ENCODE results near the gene SUDS3. TPM values are rescaled to one million over a fixed set of nuclear protein-coding genes. Genes with fewer than 3 reads are reported as not detected.

SUDS3 gene
- total and polyA plus RNA-seq, 2 donors (not counting 1 experiment from before 2014, with no cell fraction given): 12.1 to 53.9 TPM

DNA sequence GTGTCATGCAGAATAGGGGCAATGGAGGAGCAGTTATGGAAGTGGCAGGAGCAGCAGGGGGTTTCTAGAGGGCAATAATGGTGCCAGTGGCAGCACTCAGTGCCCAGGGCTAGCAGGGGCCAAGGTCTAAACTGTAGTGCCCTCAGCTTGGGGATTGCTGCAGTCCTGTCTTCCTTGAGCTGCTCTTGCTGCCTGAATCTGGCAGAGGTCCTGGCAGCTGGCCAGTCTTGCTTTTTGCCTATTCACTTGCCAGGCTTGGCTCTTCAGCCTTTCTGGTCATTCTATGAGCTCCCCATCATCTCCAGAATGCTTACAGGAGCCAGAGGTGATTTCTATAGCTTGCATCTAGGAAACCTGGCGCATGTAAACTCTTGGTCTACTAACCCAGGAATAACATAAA, 72.0 kb downstream of the SUDS3 start:
- Histone ChIP-seq H3K4me1 (ENCODE audit: control insufficient read depth in 2 of 2, insufficient read depth in 2 of 2, low read length in 2 of 2) (no peaks in the 10 kb centered on the region), H3K36me3 (replicated peaks in 1 of 2; ENCODE audit: control extremely low read depth in 1 of 2, control insufficient read depth in 1 of 2, extremely low read depth in 1 of 2, insufficient read depth in 2 of 2, low read length in 1 of 2) (no peaks in the 10 kb centered on the region), H3K9ac (ENCODE audit: low read length) (no peak overlapping the region), H3K4me2 (replicated peaks; ENCODE audit: low read depth, low read length, poor library complexity, severe bottlenecking) (no peak overlapping the region), H3K9me3 (ENCODE audit: control extremely low read depth in 1 of 3, control insufficient read depth in 2 of 3, insufficient read depth in 1 of 3, low read length in 2 of 3) (peaks cover 0 to 3% (median 0%) of the 10 kb centered on the region in 3 donors), H3K27ac (ENCODE audit: low read length in 2 of 2) (no peak overlapping the region), H3K27me3 (replicated peaks in 1 of 4; ENCODE audit: control extremely low read depth in 1 of 4, control insufficient read depth in 3 of 4, insufficient read depth in 4 of 4, low read length in 3 of 4) (peaks cover 0 to 7% (median 0%) of the 10 kb centered on the region in 4 experiments), H3K79me2 (ENCODE audit: control insufficient read depth, insufficient read depth, low read length) (no peaks in the 10 kb centered on the region), H2AFZ (ENCODE audit: insufficient read depth, low read depth, low read length, poor library complexity, severe bottlenecking) (no peak overlapping the region), H4K20me1 (ENCODE audit: control insufficient read depth, insufficient read depth, low read length, poor library complexity, severe bottlenecking) (no peaks in the 10 kb centered on the region), H3K4me3 (ENCODE audit: control extremely low read depth in 1 of 5, extremely low read depth in 1 of 5, insufficient read depth in 1 of 5, low read depth in 2 of 5, low read length in 4 of 5) (no peak overlapping the region)
- intact Hi-C loops (cut with micrococcal nuclease): no loop called here
- Mint-ChIP-seq H3K27me3 (peaks cover 28% of the 10 kb centered on the region), H3K4me1 (no peaks in the 10 kb centered on the region), H3K9me3 (ENCODE audit: insufficient read depth) (peaks cover 2% of the 10 kb centered on the region), H3K4me3 (no peak overlapping the region), H3K27ac (no peak overlapping the region)
- TF ChIP-seq EZH2 (IDR thresholded peaks at IDR 0.05; ENCODE audit: borderline replicate concordance, insufficient read depth, low read depth, low read length, poor library complexity, severe bottlenecking): no peak
- TF ChIP-seq, protein P1, sequence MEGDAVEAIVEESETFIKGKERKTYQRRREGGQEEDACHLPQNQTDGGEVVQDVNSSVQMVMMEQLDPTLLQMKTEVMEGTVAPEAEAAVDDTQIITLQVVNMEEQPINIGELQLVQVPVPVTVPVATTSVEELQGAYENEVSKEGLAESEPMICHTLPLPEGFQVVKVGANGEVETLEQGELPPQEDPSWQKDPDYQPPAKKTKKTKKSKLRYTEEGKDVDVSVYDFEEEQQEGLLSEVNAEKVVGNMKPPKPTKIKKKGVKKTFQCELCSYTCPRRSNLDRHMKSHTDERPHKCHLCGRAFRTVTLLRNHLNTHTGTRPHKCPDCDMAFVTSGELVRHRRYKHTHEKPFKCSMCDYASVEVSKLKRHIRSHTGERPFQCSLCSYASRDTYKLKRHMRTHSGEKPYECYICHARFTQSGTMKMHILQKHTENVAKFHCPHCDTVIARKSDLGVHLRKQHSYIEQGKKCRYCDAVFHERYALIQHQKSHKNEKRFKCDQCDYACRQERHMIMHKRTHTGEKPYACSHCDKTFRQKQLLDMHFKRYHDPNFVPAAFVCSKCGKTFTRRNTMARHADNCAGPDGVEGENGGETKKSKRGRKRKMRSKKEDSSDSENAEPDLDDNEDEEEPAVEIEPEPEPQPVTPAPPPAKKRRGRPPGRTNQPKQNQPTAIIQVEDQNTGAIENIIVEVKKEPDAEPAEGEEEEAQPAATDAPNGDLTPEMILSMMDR (IDR thresholded peaks at IDR 0.05): no peak
- CTCF ChIA-PET: no interaction called here
- no peak for DNase-seq
- no CpG with 5 or more reads among the region's 1 CpG for WGBS (ENCODE audit: insufficient coverage)
- no peak for ATAC-seq (ENCODE audit: low read depth)
- POLR2A ChIA-PET: no interaction called here

GRCh38 chr12:118455327-118455726, 79.0 kb downstream of the SUDS3 start:
- Mint-ChIP-seq H3K4me1 (no peaks in the 10 kb centered on the region), H3K27me3 (peaks cover 20% of the 10 kb centered on the region), H3K27ac (no peak overlapping the region), H3K4me3 (no peak overlapping the region), H3K9me3 (ENCODE audit: insufficient read depth) (no peaks in the 10 kb centered on the region)
- DNase-seq (no peak), ATAC-seq (ENCODE audit: low read depth) (no peak)
- intact Hi-C loops (cut with micrococcal nuclease): no loop called here
- Histone ChIP-seq H3K27me3 (replicated peaks in 1 of 4; ENCODE audit: control extremely low read depth in 1 of 4, control insufficient read depth in 3 of 4, insufficient read depth in 4 of 4, low read length in 3 of 4) (peaks cover 0 to 3% (median 0%) of the 10 kb centered on the region in 4 experiments), H3K79me2 (ENCODE audit: control insufficient read depth, insufficient read depth, low read length) (no peaks in the 10 kb centered on the region), H3K9ac (ENCODE audit: low read length) (no peak overlapping the region), H3K4me2 (replicated peaks; ENCODE audit: low read depth, low read length, poor library complexity, severe bottlenecking) (no peak overlapping the region), H3K4me1 (ENCODE audit: control insufficient read depth in 2 of 2, insufficient read depth in 2 of 2, low read length in 2 of 2) (no peaks in the 10 kb centered on the region), H3K9me3 (ENCODE audit: control extremely low read depth in 1 of 3, control insufficient read depth in 2 of 3, insufficient read depth in 1 of 3, low read length in 2 of 3) (no peaks in the 10 kb centered on the region), H3K27ac (ENCODE audit: low read length in 2 of 2) (no peak overlapping the region), H3K4me3 (ENCODE audit: control extremely low read depth in 1 of 5, extremely low read depth in 1 of 5, insufficient read depth in 1 of 5, low read depth in 2 of 5, low read length in 4 of 5) (no peak overlapping the region), H2AFZ (ENCODE audit: insufficient read depth, low read depth, low read length, poor library complexity, severe bottlenecking) (no peak overlapping the region), H4K20me1 (ENCODE audit: control insufficient read depth, insufficient read depth, low read length, poor library complexity, severe bottlenecking) (no peaks in the 10 kb centered on the region), H3K36me3 (replicated peaks in 1 of 2; ENCODE audit: control extremely low read depth in 1 of 2, control insufficient read depth in 1 of 2, extremely low read depth in 1 of 2, insufficient read depth in 2 of 2, low read length in 1 of 2) (no peaks in the 10 kb centered on the region)
- no CpG with 5 or more reads among the region's 3 CpGs for WGBS (ENCODE audit: insufficient coverage)
- ChIA-PET POLR2A (no interaction called here), CTCF (no interaction called here)
- TF ChIP-seq EZH2 (IDR thresholded peaks at IDR 0.05; ENCODE audit: borderline replicate concordance, insufficient read depth, low read depth, low read length, poor library complexity, severe bottlenecking): no peak
- TF ChIP-seq, protein P1 (IDR thresholded peaks at IDR 0.05): no peak
